Mucosa of stomach (tissue), 1 donor: ENCODE results near the gene ERC2.
"Not testable (repeated sequence)": the region's sequence is repeated elsewhere in the genome, so short reads cannot be mapped to it uniquely, and the experiment has no call there.

ENCODE experiments used
- H3K27me3 ChIP-seq: one replicate; pipeline ENCODE4 v1.7.0; 2013; ENCODE audit warnings: mild to moderate bottlenecking, low read length; ENCODE audit not compliant: control insufficient read depth, insufficient read depth
- H3K36me3 ChIP-seq: one replicate; pipeline ENCODE4 v1.7.0; 2013; ENCODE audit warnings: low read length; ENCODE audit not compliant: control insufficient read depth, insufficient read depth
- H3K4me1 ChIP-seq: one replicate; pipeline ENCODE4 v1.7.0; 2013; ENCODE audit warnings: mild to moderate bottlenecking, low read length; ENCODE audit not compliant: control insufficient read depth, insufficient read depth
- H3K4me3 ChIP-seq: one replicate; pipeline ENCODE4 v1.7.0; 2013; ENCODE audit warnings: low read length
- H3K9ac ChIP-seq: one replicate; pipeline ENCODE4 v1.7.0; 2013; ENCODE audit warnings: mild to moderate bottlenecking, low read length, moderate library complexity
- H3K9me3 ChIP-seq: one replicate; pipeline ENCODE4 v1.7.0; 2013; ENCODE audit warnings: mild to moderate bottlenecking, low read length, moderate library complexity; ENCODE audit not compliant: control insufficient read depth
- donor health status: Pancreatic carcinoma.

Gene ERC2

DNA sequence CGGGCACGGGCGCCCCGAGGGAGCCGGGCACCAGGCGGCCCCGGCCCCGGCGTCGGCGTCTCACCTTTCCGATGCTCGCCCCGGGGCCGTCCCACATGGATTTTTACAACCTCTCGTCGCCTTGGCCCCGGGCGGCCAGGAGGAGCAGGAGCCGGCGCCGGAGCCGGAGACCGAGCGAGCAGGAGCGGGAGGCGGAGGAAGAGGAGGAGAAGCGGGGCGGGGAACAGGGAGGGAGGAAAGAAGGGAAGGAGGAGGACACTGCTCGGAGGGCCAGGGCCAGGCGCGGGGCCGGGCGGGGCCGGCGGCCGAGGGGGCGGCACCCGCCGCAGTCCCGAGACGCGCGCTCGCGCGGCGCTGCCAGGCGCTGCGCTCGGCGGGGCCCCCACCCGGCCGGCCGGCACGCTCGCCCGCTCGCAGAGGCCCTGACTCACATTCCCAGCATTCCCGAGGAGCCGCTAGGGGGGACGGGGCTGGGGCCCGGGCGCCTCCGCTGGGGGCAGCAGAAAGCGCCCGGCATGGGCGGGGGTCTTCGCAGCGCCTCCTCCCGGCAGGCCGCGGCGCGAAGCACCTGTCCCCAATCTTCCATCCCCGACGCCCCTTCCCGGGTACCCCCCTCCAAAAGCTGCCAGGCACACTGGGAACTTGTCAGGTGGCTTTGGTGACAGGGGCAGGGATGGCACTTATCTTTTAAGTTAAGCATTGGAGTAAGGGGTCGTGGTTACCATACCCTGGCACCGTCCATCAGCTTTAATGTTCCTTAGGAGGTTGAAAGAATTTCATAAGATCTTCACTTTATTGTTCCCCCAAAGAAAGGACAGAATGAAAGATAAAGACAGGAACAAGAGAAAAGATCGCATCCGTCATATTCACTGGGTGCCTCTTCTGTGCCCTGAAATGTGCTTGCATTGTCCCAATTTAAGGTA, at the start of gene ERC2:
Gene ERC2, minus strand, starts transcription at position 284 of the 923 bp plus-strand sequence.
- no peak within 1 kb of the TSS for H3K9ac ChIP-seq

DNA sequence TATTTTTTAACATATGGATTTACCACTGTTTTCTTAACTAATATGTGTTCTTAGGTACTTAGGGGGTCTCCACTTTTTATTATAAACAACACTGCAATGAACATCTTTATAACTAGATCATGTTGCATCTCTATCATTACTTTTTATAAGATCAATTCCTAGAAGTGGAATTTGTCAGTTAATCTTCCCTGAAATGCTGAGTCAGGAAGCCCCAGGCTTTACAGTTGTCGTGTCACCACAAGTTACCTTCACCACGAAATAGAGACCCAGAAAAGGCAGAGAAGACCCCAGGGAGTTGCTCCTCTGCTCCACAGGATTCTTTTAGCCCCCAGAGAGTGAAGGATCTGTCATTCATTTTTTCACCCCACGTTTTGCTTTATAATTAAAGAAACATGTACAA, 34.5 kb upstream of the ERC2 start:
- Histone ChIP-seq H3K36me3 (no peaks in the 10 kb centered on the region), H3K4me1 (no peaks in the 10 kb centered on the region), H3K27me3 (no peaks in the 10 kb centered on the region), H3K4me3 (no peak overlapping the region), H3K9me3 (no peaks in the 10 kb centered on the region), H3K9ac (no peak overlapping the region)

More for the DNA sequence above, at the start of gene ERC2:
- H3K27me3 ChIP-seq, result peaks cover 38% of the 10 kb centered on the region
- peaks cover 7% of the 10 kb centered on the region for H3K4me1 ChIP-seq
- H3K4me3 ChIP-seq, result no peak within 1 kb of the TSS
- H3K9me3 ChIP-seq, result no peaks in the 10 kb centered on the region
- H3K36me3 ChIP-seq, result no peaks in the 10 kb centered on the region

DNA sequence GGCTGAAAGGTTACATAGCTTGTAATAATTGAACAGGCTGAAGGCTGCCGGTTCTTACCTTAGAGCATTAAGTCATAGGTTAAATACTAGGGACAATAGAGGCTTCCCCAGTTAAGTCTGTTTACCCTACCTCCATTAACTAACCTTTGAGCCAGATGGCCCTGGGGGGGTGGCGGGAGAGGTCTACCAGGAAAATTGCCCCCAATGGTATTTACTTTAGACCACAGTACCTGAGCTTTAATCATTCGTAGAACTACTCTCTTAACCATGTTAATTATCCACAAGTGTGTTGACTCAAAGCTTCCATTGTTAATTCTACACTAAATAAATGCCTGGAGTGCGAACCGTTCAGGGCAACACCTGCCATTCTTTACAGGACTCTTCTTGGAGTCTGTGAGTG, 28.1 kb upstream of the ERC2 start:
- not testable (repeated sequence) for H3K27me3 ChIP-seq, H3K9ac ChIP-seq, H3K4me1 ChIP-seq, H3K36me3 ChIP-seq, H3K9me3 ChIP-seq, H3K4me3 ChIP-seq

DNA sequence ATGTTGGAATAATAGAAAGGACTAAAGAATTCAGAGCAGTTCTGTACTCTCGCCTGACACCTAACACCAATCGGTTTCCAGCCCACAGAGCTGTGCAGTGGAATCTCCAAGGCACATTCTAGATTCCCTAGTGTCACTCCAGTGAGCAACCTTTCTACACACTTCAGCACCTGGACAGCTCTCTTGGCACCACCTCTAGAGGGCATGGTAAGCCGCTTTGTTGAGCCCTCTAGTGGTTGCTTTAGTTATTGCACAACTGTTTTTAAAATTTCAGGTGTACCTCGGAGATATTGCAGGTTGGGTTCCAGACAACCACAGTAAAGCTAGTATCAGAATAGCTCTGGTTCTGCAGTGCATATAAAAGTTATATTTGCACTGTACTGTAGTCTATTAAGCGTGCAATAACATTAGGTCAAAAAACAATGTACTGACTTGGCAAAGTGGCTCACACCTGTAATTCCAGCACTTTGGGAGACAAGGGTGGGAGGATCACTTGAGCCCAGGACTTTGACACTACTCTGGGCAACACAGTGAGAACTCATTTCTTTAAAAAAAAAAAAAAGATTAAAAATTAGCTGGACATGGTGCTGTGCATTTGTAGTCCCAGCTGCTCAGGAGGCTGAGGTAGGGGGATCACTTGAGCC, 26.5 kb upstream of the ERC2 start:
- no peaks in the 10 kb centered on the region for H3K36me3 ChIP-seq
- no peak overlapping the region for H3K4me3 ChIP-seq
- H3K4me1 ChIP-seq, result no peaks in the 10 kb centered on the region
- H3K9ac ChIP-seq, result no peak overlapping the region
- H3K27me3 ChIP-seq, result no peaks in the 10 kb centered on the region
- no peaks in the 10 kb centered on the region for H3K9me3 ChIP-seq

DNA sequence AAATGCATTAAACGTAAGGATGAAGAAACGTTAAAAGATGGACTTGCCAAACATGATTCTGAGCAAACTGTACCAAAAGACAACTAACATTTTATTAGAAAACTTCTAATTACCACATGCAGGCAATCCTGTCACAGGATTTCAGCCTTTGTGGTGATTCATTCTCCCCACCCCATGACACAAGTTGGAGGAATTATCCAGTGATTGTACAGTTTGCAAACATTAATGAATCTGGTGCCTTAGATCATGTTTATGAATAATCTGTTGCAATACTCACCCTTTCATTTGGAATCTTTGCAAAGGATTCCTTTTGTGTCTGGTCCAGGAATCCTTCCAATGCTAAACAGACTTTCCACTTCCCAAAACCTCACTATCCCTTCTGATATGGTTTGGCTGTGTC, 23.3 kb upstream of the ERC2 start:
- Histone ChIP-seq H3K4me1 (no peaks in the 10 kb centered on the region), H3K4me3 (no peak overlapping the region), H3K9me3 (no peaks in the 10 kb centered on the region), H3K9ac (no peak overlapping the region), H3K36me3 (no peaks in the 10 kb centered on the region), H3K27me3 (no peaks in the 10 kb centered on the region)

DNA sequence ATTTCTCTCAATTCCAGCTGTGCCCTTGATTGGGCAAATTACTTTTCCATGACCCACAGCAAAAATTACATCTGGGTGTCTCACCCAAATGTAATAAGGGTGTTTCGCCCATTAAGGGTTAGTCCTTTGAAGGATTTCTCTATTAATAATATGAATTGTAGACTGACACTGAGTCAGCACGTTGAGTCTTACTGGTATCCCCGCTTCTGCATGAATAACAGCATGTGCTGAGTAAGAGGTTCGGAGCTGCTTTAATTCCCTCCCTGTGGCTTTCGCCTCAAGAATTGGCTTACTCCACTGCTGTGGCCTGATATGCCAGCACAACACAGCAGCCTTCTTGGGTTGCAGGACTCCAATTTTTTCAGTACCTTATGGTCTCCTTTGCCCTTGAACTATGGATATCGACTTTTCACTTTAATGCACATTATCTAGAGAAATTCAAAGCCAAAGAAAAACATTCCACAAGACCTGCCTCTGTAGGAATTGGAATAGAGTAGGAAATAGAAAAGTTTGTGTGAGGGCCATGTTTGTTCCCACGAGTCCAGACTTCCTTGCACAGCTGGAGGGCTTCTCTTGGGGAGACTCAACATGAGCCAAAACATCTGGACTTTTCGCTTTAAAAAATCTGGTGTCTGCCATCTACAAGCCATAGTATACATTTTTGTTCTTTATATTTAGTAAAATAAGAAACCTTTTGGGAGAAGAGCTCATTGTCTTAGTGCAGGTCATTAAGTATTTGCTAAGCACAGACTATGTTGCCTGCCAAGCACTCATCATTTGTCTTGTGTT, 20.7 kb upstream of the ERC2 start:
- no peaks in the 10 kb centered on the region for H3K36me3 ChIP-seq
- H3K4me1 ChIP-seq, result no peaks in the 10 kb centered on the region
- no peaks in the 10 kb centered on the region for H3K27me3 ChIP-seq
- no peaks in the 10 kb centered on the region for H3K9me3 ChIP-seq
- no peak overlapping the region for H3K9ac ChIP-seq
- H3K4me3 ChIP-seq, result no peak overlapping the region

DNA sequence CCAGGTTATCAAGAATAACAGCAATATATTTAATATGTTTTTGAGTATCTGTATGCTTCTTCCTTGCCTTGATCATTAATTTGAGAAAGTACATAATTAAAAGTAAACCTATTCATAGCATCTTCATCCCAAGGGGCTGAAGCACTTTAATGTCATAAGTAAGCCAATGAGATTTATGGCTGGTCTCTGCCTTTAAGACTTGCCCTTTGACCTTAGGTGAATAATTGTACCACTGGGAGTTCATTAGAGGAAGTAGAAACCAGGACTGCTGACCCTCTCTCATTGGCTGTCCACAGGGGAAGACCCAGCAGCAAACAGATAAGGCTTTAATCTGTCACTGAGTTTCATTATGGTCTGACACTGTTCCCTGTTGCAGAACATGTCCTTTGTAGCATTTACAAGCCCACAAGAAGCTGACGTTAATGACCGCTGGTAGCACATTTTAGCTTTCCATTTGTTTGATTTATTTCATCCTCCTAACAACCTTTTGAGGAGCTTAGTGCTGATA, 16.3 kb upstream of the ERC2 start:
- no peak overlapping the region for H3K4me3 ChIP-seq
- H3K9ac ChIP-seq, result no peak overlapping the region
- H3K27me3 ChIP-seq, result no peaks in the 10 kb centered on the region
- no peaks in the 10 kb centered on the region for H3K9me3 ChIP-seq
- no peaks in the 10 kb centered on the region for H3K36me3 ChIP-seq
- H3K4me1 ChIP-seq, result no peaks in the 10 kb centered on the region

DNA sequence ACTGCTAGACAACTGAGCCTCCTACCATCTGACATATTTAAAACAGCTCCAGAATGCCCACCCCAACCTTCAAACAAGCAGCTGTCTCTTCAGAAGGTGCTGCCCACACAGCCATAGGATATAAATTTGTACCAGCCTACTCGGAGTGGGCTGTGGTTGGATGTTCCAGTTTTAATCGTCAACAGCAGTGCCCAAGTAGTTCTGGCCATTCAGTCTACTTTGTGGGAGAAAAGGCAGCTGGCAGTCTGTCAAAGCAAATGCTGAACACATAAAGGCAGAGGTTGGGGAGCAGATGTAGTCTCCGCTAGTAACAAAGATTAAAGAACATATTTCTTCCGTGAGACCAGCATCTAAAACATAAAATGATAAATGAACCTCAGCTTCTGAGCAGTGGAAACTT, 15.9 kb upstream of the ERC2 start:
- no peak overlapping the region for H3K4me3 ChIP-seq
- H3K9me3 ChIP-seq, result no peaks in the 10 kb centered on the region
- no peaks in the 10 kb centered on the region for H3K4me1 ChIP-seq
- H3K36me3 ChIP-seq, result no peaks in the 10 kb centered on the region
- no peaks in the 10 kb centered on the region for H3K27me3 ChIP-seq
- H3K9ac ChIP-seq, result no peak overlapping the region

DNA sequence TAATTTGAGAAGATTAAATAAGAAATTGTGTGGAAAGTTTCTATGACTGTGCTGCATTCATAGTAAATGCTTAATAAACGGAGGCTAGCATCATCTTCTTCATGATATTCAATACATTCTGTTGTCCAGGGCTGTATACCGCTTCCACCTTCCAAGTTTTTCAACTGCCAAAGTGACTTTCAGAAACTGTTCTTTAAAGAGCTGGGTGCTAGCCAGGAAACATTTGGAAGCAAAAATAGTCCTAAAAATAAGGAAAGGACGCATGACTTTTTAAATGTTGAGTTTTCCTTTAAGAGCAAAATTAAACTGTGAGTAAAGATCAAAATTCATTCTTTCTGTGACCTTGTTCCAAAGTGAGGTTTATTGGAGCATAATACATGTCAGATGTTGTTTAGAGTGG, 9.4 kb upstream of the ERC2 start:
- Histone ChIP-seq H3K4me3 (no peak overlapping the region), H3K9ac (no peak overlapping the region), H3K36me3 (no peaks in the 10 kb centered on the region), H3K27me3 (no peaks in the 10 kb centered on the region), H3K4me1 (no peaks in the 10 kb centered on the region), H3K9me3 (no peaks in the 10 kb centered on the region)

DNA sequence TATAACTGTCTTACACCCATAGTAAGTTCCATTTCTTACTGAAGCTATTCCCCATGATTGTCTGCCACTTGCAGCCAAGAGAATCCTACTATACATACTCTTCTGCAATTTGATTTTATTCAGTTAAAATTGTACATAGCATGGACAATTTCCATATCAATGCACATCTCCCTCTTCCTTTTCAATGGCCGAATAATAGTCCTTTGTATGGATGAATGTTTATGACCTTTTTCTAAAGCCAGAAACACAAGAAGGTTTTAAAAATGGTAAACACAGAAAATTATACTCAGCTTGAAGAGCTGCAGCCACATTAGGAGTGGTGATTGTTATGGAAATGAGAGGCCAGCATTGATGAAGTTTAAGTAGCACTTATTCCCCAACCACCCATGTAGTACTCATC, 8.5 kb upstream of the ERC2 start:
- no peaks in the 10 kb centered on the region for H3K36me3 ChIP-seq
- H3K27me3 ChIP-seq, result no peaks in the 10 kb centered on the region
- H3K9me3 ChIP-seq, result no peaks in the 10 kb centered on the region
- no peak overlapping the region for H3K9ac ChIP-seq
- H3K4me1 ChIP-seq, result no peaks in the 10 kb centered on the region
- H3K4me3 ChIP-seq, result no peak overlapping the region

DNA sequence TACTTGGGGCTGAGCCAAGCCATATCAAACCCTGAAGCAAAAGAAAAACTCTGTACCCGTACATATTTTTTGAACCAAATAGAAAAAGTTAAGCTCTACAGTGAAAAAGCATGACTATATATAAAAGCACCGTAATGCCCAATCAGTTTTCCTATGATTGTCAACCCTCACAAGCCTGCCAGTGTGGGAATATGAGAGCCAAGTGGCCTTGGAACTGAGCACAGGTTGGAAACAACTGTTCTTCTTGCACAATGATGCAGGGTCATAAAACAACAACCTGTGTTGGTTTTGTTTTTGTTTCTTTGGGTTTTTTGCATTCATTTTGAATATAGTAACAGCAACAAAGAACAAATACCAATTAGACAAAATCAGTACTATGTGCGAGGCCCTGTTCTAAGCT, 3.5 kb upstream of the ERC2 start:
- Histone ChIP-seq H3K4me3 (no peak overlapping the region), H3K27me3 (peaks cover 28% of the 10 kb centered on the region), H3K4me1 (peaks cover 7% of the 10 kb centered on the region), H3K9me3 (no peaks in the 10 kb centered on the region), H3K36me3 (no peaks in the 10 kb centered on the region), H3K9ac (no peak overlapping the region)

DNA sequence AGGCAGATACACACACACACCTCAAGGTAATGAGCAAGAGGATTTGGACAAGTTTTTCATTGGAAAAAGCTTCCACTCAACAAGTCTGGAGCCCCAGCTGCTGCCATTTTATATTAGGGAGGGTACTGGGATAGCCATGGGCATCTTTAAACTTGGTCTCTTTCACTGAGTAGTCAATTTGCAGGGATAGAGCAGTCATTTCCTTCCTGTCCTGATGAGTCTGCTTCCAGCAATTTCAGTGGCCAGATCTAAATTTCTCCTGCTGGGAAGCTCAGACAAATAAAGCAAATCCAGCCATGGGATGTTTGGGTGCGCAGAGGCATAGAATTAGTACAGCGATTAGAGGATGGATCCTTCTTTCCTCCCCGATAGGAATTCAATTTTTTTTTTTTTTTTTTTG, 874 bp upstream of the ERC2 start:
- Histone ChIP-seq H3K9me3 (no peaks in the 10 kb centered on the region), H3K27me3 (peaks cover 38% of the 10 kb centered on the region), H3K9ac (no peak overlapping the region), H3K4me3 (no peak overlapping the region), H3K4me1 (peaks cover 7% of the 10 kb centered on the region), H3K36me3 (no peaks in the 10 kb centered on the region)
